NCI-H1436 (cell line): ENCODE results near the gene DGAT2.

Source experiments
- DNase-seq: peaks from one replicate; lab custom pipeline; 2025; lab: John Stamatoyannopoulos, UW

DGAT2 gene

DNA sequence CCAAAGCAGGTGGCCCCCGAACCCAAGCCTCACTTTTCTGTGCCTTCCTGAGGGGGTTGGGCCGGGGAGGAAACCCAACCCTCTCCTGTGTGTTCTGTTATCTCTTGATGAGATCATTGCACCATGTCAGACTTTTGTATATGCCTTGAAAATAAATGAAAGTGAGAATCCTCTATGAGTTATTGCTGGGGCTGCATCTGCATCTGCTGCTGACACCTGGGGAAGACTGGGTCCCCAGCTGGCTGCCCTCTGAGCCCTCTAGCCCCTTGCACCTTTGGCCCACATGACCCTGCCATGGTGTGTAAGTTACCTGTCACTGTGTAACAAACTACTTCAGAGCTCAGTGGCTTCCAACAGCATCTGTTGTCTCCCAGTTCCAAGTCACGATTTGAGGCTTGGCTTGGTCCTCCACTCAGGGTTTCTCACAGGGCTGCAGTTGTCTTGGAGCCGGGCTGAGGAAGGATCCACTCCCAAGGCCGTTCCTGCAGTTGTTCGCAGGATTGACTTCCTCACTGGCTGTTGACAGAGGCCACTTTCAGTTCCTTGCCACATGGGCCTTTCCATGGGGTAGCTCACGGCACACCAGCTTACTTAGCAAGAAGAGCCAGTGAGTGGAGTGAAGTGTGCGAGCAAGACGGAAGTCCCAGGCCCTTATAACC, 32.9 kb downstream of the DGAT2 start:
- DNase-seq: no peak

DNA sequence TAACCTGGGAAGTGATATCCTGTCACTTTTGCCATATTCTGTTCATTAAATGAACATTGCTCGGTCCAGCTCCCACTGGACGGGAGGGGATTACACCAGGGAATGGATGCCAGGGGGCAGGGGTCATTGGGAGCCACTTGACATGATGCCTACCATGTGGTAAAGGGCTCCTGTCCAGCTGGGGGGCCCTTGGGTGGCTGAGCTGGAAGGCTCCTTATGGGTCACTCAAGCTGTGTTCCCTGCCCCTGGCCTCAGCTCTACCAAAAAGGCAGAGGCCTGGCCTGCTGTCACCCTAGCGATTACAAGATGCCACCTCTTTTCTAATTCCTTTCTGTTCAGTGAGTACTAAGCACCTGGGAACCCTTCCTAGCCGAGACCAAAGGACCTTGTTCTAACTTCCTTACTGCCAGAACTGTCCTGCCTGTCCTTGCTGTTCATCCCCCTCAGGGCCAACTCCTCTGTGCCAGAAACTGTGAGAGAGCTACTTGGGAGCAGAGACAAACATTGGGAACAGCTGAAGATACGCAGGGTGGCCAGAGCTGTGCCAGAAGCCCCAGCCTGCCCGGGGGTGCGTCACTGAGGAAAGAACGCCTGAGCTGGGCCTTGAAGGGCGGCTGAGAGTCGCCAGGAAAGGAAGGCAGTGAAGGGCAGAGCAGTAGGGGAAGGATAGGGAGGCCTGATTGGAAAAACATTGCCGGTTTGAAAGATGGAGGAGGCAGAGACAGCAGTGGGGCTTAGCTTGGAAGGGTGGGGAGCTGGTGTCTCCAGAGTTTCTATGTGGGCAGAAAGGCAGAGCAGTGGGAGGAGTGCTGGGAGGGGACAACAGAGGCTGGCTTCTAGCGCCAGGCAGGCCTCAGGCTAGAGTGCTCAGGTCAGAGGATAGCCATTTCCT, 33.7 kb downstream of the DGAT2 start:
- DNase-seq: no peak

DNA sequence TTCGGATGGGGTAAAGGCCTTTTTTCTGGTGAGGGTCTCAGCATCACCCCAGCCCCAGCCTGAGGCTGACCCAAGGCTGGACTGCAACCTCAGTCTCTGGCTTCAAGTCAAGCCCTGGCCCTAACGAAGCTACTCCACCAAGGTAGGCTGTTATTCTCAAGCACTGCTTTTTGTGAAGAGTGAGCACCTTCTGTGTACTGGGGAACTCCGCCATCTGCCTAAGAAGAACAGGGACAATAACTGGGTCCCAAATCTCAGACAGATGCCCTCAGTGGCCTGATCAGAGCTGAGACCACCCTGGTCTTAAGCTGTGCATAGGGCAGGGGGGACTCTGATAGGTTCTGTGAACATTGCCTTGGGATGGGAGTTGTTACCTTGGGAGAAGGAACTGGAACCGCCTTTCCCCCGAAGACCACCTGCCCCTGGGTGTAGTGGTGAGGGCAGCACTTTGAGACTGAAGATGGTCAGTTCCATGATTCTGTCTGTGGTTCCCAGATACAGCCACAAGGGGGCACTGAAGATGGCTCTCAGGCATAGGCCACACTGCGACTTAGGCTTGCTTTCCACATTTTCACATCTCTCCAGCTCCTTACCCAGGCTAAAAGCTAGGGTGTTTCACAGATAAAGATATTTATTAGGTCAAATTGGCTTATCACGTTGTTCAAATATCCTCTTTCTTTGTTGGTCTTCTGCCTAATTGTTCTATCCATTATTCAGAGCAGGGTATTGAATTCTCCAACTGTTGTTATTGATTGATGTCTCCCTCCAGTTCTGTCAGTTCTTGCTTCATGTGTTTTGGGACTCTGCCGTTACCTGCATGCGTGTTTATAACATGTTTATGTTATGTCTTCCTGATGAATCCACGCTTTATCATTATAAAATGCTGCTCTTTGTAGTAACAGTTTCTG, 34.6 kb downstream of the DGAT2 start:
- peak; percentile 49 for DNase-seq

DNA sequence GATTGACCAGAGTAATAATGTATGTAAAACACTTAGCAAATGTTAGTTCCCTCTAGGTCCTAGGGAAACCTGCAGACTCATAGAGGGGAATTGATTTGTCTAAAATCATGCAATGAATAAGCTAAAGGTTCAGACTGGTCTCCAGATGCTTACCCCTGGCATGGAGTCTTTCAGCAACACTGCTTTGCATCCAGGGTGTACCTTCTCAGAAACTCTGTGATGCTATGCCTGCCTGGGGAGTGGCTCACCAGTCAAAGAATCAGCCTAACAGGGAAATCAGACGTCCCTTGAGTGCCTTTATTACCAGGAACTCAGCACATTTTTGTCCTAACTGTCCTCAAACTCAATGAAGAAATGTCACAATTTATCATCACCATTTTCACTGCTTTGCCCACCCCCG, 40.5 kb downstream of the DGAT2 start:
- DNase-seq: no peak

DNA sequence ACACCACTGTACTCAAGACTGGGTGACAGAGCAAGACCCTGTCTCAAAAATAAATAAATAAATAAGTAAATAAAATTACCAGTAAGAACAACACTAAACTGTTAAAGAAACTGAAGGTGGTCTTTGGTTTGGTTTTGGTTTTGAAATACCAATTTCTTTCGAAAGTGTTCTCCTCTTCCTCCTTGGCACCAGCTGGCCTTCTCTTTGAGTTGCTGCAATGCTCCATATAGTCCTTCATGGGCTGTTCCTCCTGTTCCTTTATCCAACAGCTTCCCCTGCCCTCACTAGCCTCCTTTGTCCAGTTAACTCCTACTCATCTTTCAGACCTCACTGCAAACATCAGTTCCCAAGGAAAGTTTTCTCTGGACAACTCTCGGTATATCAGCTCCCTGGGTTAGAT, 41.4 kb downstream of the DGAT2 start:
- no peak for DNase-seq

DNA sequence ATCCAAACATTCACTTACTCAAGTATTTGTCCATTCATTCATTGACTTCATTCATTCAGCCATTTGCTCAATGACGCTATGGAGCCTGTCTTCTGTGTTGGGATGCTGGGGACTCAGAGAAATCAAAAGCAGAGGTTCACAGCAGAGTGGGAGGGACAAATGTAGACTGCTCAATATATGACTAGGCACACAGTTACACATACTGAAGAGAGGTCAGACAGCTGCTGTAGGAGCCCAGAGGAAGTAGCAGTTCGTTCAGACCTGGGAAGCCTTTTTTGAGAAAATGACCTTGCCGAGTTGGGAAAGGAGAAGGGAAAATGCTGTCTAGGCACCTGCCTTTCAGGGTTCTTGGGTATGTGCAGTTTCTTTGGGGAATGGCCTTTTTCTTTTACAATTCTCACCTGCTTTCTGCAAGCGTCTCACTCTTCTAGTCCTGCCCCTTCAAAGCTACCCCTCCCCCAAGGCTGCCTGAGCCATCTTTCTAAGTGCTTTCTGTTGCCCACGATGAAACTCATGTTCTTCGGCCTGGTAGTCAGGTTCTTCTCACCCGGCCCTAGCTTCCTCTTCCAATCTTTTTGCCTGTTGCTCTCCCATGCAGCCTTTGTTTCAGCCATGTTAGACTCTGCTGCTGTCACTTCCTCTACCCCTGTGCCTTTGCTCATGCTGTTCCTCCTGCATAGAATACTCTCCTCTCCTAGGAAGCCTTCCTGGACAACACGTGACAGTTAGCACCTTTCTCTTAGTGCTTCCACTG, 42.2 kb downstream of the DGAT2 start:
- no peak for DNase-seq

DNA sequence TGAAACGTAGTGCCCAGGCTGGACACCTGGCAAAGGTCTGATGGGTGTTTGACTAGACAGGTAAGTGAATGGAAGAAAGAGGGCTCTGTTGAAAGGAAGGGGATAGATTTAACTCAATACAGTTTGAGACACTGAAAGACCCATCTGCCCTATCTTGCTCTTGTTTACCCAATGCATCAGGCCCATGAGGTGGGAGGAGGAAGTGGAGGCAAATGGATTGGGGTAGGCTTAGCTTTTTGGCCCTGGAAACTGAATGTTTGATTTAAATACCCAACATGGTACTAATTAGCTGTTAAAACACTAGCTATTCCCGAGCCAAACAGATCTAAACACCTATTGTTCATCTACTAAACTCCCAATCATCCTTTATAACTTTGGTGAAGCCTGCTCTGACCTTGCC, 42.9 kb downstream of the DGAT2 start:
- DNase-seq: no peak

DNA sequence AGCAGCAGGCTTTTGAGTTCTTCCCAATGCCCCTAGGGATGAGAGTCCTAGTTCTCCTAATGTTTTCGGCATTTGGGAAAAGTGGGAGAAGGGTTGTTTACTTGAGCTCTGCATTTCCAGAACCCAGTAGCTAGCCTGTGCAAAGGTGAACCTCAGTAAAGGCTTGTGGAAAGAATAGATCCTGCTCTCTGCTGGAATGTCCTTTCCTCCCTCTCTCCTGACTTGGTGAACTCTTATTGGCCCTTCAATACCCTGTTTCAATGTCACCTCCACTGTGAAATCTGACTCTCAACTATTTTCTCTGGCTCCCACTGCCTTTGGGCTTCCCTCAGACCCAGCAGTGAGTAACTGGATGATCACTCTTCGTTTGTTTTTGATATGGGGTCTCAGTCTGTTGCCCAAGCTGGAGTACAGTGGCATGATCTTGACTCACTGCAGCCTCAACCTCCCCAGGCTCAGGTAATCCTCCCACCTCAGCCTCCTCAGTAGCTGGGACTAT, 44.0 kb downstream of the DGAT2 start:
- no peak for DNase-seq

DNA sequence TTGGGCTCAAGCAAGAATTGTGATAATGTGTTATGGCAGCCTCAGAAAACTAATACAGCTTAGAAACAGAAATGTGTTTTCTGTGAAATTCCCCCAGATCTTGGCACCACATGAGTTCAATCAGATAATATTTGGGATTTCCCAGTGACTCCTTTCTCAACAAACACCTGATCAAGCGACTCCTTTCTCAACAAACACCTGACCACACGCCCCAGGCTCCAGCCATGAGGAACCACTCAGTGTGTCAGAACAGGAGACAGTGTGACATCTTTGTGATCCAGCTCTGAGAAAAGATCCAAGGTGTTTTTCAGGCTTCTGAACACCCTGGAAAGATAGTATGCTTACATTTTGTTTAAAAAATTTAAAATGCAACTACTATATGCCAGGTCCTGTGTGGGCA, 44.5 kb downstream of the DGAT2 start:
- DNase-seq: no peak

DNA sequence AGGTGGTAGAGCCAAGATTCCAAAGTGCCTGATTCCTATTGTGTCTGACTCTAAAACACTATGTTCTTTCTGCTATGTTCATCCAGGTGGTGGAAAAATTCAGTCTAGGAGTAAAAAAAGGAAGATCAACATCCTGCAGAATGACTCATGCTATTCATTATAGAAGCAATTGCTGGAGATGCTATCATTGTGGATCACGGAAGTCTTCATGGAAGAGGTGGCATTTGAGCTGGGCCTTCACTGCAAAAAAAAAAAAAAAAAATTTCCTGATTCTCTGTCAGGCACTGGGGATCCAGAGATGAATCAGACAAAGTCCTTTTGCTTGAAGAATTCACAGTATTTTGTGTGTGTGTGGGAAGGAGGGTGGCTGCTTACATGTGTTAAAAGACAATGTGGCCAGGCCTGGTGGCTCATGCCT, 45.1 kb downstream of the DGAT2 start:
- no peak for DNase-seq

DNA sequence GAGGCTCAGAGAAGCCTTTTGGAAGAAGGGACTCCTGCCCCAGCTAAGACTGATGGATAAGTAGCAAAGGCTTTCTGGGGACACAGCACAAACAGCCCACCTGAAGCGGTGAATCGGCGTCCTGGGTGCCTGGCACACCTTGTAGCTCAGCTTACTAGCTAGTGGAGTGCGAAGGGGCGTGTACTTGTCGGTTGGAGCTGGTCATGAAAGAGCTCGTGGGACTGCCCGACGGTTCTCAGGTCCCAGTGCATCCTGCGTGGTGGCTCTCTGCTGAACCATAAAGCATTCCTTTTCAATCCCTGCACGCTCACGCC, 45.7 kb downstream of the DGAT2 start:
- DNase-seq: no peak

DNA sequence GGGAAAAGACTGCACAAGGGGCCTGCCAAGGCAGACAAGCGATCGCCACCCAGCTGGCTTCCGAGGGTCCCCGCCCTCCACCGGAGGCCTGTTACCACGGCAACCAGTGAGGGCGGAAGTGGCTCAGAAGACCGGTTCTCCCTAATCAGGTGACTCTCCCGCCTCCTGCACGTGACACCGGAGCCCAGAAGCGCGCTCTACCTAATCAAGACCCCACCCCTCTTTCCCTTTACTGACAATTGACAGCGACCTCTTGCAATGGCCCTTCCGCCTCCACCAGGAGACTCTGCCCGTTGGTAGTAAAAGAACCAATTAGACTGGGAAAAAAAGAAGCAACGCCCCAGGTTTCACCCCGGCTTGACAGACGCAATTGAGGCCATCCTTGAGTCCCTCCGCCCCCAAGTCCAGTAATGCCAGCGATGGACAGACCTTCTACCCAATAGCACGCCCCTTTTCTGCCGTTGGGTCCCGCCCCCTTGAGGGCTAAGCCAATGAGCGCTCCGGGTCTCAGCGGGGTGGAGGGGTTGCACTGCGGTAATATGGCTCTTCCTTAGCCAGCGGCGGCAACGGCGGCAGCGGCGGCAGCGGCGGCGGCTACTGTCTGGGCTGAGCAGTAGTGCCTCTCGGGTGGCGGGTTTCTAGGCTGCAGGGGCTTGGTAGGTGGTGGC, 46.2 kb downstream of the DGAT2 start, which contains the start of gene UVRAG:
Gene UVRAG, plus strand, starts transcription at position 534 of the 668 bp plus-strand sequence. CDS start 198 bp downstream, outside the sequence.
- peak; percentile 99 for DNase-seq

DNA sequence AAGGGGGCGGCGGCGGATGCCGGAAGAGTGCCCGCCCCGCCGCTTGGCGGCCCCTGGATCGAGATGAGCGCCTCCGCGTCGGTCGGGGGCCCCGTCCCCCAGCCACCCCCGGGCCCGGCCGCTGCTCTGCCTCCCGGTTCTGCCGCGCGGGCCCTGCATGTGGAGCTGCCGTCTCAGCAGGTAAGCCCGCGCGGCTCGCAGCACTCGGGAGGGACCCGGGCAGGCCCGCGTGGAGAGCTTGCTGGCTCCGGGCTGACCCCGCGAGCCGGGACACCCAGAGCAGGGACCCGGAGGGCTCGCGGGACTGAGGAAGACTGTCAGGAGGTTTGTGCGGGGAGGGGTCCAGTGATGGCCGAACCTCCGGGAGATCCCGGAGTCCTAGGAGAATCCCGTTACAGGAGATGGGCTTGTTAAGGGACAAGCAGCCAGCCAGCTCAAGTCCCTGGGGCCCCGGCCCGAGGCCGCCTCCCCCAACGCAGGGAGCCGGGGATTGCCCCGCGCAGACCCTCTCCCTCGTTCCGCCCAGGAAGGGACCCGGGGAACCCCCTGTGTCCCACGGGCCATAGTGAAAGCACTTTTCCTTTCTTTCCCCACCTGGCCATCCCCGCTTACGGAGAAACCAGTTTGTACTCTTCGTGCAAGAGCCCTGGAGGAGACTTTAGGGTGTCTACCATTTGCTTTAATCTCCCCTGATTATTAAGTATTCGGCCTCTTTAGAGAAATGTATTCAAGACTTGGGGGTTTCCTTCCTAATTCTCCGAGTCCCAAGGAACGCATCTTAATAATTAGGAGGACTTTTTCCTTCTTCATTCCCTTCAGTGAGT, 47.0 kb downstream of the DGAT2 start:
- no peak for DNase-seq

DNA sequence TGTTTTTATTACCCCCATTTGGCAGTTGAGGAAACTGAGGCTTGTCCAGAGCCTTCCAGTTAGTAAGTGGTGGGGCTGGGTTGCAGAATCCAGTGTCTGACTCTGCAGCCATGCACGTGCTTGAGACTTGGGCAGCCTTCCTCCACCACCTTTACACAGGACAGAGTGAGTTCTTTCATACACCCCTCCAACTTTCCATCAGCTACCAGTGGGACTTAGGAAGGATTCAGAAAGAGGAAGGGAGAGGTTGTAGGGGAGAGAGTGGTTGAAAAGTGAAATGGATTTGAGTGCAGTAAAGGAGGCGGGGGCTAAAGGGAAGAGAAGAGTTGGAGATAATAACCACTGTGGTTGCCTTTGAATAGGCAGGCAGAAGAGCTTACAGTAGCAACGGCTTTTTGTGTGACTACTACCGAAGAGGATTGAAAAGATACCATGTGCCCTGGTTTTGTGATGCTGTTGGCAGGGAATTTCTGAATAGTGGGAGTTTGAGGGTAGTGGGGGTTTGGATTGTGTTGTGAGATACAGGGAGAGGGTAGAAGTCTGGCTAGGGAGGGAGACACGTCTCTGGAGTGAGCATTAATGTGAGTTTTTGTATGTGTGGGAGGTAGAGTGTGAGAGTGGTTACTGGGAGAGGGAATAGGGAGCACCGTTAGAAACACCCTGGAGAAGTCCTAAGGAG, 48.1 kb downstream of the DGAT2 start:
- no peak for DNase-seq

DNA sequence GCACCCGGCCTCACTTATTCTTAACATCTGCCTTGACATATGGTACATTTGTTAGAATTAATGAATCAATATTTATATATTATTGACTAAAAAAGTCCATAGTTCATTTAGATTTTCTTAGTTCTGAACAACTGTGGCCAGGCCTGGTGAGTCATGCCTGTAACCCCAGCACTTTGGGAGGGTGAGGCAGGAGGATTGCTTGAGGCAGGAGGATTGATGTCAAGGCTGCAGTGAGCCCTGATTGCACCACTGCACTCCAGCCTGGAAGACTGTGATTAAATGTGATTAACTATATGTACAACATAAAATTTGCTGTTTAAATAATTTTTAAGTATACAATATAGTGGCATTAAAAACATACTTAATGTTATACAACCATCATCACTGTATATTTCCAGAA, 52.1 kb downstream of the DGAT2 start:
- DNase-seq: no peak

DNA sequence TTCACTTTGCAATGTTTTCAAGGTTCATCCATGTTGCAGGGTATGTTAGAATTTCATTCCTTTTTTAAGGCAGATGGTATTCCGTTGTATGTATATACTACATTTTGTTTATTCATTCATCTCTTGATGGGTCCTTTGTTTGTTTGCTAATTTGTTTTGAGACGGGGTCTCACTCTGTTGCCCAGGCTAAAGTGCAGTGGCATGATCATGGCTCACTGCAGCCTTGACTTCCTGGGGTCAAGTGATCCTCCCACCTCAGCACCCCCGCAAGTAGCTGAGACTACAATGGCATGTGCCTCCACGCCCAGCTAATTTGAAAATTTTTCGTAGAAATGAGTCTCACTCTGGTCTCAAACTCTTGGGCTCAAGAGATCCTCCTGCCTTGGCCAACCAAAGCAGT, 52.6 kb downstream of the DGAT2 start:
- no peak for DNase-seq

DNA sequence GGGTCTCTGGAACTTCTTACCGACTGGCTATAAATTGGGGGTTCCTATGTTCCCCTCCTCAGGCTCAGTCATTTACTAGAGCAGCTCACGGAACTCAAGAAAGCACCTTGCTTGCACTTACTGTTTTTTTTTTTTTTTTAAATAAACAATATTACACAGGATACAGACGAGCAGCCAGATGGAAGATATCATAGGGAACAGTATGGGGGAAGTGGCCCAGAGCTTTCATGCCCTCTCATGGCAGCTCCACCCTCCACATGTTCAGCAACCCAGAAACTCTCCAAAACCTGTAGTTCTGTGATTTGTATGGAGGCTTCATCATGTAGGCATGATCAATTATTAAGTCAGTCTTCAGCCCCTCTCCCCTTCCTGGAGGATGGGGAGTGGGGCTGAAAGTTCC, 54.0 kb downstream of the DGAT2 start:
- no peak for DNase-seq

DNA sequence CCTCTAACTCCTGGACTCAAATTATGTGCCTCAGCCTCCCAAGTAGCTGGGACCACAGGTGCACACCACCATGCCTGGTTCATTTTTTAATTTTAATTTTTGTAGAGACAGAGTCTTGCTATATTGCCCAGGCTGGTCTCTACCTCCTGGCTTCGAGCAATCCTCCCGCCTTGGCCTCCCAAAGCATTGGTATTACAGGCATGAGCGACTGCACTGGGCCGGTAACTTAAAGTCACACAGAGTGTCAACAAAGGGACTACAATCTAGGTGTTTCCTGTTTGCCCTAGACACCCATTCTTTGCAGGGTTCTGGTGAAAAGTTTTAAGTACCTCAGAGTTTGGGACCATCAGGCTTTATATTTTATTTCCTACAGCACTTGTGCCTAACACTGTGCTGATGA, 54.8 kb downstream of the DGAT2 start:
- no peak for DNase-seq

DNA sequence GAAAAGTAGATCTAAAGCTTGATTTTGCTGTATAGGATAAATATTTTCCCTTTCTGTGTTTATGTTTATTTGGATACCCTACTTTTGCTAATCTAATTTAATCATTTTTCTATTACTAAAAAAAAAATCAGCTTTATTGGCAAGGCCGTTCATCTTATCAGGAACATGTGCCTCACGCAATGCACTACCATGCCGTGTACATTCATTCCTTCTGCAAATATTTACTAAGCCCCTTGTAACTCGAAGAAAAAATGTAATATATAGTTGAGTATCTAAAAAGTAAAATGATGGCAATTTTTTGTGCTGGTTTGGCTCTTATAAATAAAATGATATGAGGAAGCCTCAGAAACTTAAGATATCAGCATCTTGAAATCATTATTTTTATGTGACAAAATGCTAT, 55.4 kb downstream of the DGAT2 start:
- DNase-seq: no peak
